Head of caudate nucleus (tissue), 42 donors: Measurements from ENCODE around the gene CRCP.
A peak's percentile ranks its signal among the peaks of the same experiment; 100 is the strongest.
"Not testable (repeated sequence)": the region's sequence is repeated elsewhere in the genome, so short reads cannot be mapped to it uniquely, and the experiment has no call there.

Experiments used
- DNase-seq, 42 donors: peaks; one replicate each; pipeline versions ENCODE4 v3.0.0 to v3.0.0-alpha.2; 2020 to 2021; ENCODE audit warnings: mixed read lengths in 7 of 42
- intact Hi-C: fragments of 100-400 bp; cut with DNase I; formaldehyde crosslinking; loops from one replicate; pipeline ENCODE4 v1.15.0; 2022

CRCP gene

DNA sequence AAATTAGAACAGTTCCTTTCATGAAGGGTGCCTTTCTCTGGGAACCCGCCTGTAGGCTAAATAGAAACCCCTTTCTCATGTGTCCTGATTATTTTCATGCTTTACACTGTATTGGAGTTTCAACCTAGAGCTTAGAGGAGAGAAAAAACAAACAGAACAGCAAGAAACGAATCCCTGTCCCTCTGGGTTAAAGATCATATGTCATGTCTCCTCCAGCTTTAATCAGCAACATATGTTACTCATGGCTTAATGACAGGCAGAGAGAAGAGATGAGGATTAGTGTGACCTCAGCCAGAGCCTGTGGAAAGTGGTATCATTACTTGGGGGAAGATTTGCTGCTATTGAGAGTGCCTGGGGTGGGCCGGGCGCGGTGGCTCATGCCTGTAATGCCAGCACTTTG lies 32.1 kb downstream of the CRCP start:
- intact Hi-C loops, result no loop called here
- no peak for DNase-seq

DNA sequence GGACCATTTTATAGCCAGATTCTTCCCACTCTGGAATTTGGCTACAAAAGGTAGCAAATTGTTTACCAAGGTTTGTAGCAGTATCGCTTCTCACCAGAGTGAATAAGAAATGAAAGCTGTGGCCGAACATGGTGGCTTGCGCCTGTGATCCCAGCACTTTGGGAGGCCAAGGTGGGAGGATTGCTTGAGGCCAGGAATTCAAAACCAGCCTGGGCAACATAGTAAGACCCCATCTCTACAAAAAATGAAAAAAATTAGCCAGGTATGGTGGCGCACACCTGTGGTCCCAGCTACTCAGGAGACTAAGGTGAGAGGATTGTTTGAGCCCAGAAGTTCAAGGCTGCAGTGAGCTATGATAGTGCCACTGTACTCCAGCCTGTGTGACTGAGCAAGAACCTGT lies 33.0 kb downstream of the CRCP start:
- intact Hi-C loops, DNase-seq: not testable (repeated sequence)

DNA sequence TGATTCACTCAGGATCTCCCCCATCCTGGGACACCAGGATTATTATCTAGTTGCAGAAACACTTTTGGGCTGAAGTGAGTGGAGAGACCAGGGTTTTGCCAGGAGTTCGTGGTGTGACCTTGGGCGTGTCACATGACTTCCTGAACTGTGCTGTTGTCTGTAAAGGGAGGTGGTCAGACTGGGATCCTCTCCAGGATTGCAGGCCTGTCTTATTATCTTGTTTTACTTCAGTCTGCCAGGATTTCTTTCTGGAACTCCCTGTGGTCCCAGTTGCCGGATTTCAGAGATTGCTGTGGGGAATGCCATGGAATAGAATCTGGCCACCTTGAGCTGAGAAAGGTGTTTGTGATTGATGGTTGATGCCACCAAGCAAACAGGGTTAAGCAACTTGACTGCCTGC lies 35.8 kb downstream of the CRCP start:
- intact Hi-C loops, result no loop called here
- peak in 2 of 42 donors; percentile 7 to 42 for DNase-seq

DNA sequence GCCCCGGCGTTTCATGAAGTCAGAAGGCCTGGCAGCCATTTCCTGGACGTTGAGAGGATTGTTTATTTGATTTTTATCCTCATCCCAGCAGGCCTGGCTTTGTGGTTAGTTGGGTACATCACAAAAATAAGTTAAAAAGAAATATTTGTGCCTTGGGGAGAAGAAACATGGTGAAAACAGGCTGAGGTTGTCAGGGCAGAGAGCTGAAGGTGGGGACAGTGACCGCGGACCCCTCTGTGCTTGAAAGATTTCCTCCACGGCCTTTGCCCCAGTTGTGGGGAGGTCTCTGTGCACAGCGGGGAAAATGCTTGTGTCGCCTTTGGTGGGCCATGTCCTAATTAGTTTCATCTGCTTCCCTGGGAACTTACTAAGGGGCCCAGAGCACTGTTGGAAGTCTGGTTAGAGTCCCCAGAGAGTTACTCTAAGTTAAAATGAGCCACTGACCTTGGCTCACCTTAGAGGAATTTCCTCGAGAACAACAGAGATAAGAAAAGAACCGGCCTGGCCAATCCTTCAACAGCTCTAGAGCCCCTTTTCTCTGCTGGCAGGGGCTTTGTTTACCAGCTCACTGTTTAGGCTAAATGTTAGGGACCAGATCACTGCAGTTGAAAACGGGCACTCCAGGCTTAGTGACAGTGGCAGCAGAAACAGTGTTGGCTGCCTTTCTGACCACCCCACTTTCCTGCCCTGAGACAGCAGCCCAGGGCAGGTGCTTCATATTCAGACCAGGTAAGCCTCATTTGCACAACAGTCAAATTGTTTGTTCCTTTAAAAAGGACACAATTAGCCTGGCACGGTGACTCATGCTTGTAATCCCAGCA lies 37.9 kb downstream of the CRCP start:
- intact Hi-C loops, result no loop called here

DNA sequence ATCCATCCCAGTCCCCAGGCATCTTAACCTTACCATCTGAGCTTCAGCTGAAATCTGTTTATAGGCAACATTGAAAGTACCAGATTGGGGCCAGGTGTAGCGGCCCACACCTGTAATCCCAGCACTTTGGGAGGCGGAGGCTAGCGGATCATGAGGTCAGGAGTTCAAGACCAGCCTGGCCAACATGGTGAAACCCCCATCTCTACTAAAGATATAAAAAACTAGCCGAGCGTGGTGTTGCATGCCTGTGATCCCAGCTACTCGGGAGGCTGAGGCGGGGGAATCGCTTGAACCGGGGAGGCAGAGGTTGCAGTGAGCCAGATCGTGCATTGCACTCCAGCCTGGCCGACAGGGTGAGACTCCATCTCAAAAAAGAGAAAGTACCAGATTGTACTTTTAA lies 39.0 kb downstream of the CRCP start:
- no peak for DNase-seq
- intact Hi-C loops, result no loop called here

More for the DNA sequence above, 37.9 kb downstream of the CRCP start:
- DNase-seq, result no peak

DNA sequence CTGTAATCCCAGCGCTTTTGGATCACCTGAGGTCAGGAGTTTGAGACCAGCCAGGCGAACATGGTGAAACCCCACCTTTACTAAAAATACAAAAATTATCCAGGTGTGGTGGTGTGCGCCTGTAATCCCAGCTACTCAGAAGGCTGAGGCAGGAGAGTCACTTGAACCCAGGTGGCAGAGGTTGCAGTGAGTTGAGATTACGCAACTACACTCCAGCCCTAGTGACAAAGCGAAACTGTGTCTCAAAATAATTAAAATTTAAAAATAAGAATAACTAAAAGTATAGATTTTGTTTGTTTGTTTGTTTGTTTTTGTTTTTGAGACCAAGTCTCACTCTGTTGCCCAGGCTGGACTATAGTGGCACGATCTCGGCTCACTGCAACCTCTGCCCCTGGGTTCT lies 41.4 kb downstream of the CRCP start:
- intact Hi-C loops, DNase-seq: not testable (repeated sequence)

DNA sequence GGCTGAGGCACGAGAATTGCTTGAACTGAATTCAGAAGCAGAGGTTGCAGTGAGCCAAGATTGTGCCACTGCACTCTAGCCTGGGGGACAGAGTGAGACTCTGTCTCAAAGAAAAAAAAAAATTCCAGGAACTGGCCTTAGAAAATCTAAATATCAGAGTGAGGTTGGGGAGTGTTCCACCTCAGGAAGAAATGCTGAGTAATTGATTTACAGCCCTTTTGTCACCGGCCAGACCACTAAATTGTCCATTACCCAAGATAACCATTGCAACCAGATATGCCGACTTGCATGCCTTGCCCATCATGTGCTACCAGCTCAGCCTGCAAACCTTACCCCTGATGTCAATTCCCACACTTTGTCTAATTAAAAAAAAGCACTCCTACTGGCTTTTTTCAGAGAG lies 42.4 kb downstream of the CRCP start:
- no peak for DNase-seq
- intact Hi-C loops, result no loop called here

DNA sequence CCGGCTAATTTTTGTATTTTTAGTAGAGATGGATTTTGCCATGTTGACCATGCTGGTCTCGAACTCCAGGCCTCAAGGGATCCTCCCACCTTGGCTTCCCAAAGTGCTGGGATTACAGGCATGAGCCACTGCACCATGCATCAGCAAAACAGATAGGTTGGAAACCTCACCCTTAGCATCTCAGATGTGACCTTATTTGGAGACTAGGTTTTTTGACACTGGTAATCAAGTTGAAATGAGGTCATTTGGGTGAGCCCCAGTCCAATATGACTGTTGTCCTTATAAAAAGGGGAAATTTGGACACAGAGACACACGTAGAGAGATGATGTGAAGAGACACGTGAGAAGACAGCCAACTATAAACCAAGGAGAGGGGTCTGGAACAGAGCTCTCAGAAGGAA lies 48.0 kb downstream of the CRCP start:
- intact Hi-C loops, result no loop called here
- DNase-seq, result no peak

DNA sequence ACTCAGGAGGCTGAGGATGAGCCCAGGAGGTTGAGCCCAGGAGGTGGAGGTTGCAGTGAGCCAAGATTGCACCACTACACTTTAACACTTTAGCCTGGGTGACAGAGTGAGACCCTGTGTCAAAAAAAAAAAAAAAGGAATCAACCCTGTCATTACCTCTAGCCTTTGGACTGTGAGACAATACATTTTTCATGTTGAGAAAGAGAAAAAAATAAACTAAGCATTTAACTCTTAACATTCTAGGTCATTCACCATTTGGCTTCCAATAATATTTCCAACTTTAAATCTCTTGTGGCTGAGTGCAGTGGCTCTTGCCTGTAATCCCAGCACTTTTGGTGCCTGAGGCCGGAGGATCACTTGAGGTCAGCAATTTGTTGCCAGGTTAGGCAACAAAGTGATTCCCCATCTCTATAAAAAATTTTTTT lies 48.6 kb downstream of the CRCP start:
- intact Hi-C loops, result no loop called here
- no peak for DNase-seq

DNA sequence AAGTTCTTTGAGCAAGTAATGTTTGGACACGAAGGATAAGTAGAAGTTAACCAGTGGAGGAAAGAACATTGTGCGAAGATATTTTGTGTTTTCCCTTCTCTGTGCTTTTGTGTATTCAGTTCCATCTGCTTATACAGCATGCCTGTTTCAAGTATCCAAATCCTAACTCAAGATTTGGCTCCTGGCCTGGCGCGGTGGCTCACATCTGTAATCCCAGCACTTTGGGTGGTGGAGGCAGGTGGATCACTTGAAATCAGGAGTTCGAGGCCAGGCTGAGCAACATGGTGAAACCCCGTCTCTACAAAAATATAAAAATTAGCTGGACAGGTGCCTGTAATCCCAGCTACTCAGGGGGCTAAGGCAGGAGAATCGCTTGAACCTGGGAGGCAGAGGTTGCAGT lies 49.7 kb downstream of the CRCP start:
- DNase-seq, result no peak

DNA sequence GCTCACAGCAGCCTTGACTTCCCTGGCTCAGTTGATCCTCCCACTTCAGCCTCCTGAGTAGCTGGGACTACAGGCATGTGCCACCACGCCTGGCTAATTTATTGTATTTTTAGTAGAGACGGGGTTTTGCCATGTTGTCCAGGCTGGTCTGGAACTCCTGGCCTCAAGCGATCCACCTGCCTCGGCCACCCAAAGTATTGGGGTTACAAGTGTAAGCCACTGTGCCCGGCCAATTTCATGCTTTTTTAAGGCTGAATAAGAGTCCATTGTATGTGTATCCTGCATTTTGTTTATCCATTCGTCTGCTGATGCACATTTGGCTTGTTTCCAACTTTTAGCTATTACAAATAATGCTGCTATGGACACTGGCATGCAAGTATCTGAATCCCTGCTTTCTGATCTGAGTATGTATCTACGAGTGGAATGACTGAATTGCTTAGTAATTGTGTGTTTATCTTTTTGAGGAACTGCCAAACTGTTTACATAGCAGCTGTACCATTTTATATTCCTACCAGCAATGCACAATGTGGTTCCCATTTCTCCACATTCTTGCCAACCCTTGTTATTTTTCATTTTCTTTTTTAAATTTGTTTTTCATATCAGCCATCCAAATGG lies 53.2 kb downstream of the CRCP start:
- intact Hi-C loops, result no loop called here

More for the DNA sequence above, 49.7 kb downstream of the CRCP start:
- intact Hi-C loops, result no loop called here

DNA sequence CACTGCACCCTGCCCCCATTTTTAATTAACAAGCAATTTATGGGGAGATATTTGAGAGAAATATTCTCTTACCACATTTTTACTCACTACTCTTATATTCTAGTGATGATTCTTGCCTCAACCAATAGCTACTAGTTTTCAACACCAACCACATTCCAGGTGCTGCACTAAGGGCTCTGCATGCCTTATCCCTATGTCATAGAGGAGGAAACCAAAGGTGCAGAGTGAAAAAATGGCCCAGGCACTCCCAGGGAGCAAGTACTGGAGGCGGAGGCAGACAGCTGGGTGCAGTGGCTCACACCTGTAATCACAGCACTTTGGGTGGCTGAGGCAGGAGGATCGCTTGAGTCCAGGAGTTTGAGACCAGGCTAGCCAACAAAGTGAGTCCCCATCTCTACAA lies 55.0 kb downstream of the CRCP start:
- intact Hi-C loops, result no loop called here
- DNase-seq, result no peak

More for the DNA sequence above, 53.2 kb downstream of the CRCP start:
- no peak for DNase-seq

DNA sequence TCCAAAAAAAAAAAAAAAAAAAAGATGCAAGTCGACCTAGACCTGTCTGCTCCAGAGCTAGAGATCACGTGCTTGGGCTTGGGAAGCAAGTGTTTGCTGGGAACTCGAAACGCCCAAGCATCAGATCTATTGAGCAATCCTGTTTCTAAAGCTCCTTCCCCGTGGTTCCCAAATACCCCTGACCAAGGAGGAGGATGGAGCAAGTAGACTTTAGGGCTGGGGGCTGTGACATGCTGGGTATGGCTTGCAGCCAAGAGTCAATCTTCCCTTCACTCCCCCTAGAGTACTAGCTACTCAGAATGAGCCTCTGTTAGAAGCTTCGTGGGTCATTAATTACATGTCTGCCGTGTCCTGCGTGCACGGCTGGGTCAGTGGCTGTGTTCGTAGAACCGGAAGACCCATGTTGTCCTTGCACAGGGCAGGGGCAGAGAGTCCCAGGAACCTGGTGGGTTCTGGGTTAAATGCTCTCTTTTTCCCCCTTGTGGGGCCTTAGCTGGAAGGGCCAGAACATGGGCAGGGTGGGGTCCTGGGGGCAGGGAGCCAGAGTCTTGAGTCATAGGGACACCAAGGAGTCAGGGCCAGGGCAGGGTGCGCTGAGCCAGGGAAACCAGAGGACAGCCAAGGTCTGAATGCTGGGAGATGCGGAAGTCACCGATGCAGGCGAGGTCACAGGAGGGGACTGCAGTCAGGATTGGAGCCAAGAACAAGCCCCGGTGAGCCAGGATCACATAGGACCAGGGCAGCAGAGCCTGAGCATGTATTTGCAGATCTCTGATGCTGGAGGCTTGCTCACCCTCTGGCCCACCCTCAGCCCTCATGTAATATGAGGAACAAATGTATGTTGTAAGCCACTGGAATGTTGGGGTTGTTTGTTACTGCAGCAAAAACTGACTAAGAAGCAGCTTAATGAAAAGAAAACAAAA lies 55.9 kb downstream of the CRCP start:
- DNase-seq, result no peak
- intact Hi-C loops, result no loop called here

DNA sequence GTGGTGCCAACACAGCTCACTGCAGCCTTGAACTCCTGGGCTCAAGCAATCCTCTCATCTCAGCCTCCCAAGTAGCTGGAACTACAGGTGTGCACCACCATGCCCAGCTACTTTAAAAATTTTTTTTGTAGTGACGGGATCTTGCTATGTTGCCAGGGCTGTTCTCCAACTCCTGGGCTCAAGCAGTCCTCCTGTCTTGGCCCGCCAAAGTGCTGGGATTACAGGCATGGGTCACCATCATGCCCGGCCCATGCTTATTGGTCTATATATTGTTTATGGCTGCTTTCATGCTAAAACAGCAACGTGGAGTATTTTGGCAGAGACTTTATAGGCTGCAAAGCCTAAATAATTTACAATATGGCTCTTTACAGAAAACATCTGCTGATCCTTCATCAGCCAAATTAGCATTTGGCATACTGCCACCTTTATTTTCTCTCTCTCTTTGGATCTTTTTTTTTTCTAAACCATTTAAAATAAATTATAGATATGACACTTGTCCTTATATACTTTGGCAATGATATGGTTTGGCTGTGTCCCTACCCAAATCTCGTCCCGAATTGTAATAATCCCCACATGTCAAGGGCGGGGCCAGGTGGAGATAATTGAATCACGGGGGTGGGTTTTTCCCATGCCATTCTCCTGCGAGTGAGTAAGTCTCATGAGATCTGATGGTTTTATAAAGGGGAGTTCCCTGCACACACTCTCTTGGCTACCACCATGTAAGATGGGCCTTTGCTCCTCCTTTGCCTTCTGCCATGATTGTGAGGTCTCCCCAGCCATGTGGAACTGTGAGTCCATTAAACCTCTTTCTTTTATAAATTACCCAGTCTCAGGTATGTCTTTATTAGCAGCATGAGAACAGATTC lies 58.1 kb downstream of the CRCP start:
- intact Hi-C loops, DNase-seq: not testable (repeated sequence)

DNA sequence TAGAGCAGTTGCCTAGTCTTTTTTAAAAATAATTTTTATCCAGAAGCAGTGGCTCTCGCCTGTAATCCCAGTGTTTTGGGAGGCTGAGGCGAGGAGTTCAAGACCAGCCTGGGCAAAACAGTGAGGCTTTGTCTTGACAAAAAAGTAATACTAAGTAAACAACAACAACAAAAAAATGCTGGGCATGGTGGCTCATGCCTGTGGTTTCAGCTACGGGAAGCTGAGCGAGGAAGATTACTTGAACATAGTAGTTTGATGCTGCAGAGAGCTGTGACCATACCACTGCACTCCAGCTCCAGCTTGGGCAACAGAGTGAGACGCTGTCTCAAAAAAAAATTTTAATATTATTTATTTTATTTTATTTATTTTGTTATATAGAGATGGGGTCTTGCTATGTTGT lies 59.2 kb downstream of the CRCP start:
- no peak for DNase-seq
- intact Hi-C loops, result no loop called here

DNA sequence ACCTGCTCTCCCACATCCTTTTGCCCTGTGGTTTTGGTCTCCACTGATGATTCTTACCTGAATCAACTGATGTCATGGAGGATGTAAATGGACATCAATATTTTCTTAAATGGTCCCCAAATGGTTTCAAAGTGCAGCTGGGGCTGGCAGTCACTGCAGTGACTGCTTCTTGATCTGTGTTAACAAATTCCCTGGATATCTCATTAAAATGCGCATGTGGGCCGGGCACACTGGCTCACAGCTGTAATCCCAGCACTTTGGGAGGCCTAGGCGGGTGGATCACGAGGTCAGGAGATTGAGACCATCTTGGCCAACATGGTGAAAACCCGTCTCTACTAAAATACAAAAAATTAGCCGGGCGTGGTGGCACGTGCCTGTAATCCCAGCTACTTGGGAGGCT lies 60.4 kb downstream of the CRCP start:
- intact Hi-C loops, result not testable (repeated sequence)

DNA sequence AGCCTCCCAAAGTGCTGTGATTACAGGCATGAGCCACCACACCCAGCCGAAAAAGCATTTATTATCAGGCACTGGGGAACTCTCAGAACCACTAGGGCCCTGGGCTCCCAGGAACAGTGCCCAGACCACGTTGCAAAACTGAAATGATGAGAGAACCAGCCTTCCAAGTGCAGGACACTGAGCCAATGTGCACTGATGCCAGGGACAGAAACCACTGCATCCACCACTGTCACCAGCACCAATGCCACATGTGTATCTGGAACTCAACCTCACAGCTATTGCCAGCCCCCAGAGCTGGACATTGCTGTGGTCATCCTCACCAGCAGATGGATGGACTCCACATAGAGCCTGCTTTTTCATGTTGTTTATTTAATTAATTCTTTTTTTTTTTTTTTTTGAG lies 62.3 kb downstream of the CRCP start:
- intact Hi-C loops, result no loop called here
- DNase-seq, result peak in 1 of 42 donors; percentile 7

More for the DNA sequence above, 60.4 kb downstream of the CRCP start:
- not testable (repeated sequence) for DNase-seq

DNA sequence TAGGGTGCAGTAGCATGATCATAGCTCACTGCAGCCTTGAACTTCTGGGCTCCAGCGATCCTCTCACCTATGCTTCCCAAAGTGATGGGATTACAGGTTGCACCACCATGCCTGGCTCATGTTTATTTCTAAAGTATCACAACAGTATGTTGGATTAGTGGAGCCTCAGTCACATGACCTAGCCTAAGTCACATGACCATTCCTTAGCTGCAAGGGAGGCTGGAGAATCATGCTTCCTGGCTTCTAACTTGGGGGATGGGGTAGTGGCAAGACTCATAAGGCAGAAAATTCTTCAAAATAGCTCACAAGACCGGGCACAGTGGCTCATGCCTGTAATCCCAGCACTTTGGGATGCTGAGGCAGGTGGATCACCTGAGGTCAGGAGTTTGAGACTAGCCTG lies 63.6 kb downstream of the CRCP start:
- no peak for DNase-seq
- intact Hi-C loops, result no loop called here

DNA sequence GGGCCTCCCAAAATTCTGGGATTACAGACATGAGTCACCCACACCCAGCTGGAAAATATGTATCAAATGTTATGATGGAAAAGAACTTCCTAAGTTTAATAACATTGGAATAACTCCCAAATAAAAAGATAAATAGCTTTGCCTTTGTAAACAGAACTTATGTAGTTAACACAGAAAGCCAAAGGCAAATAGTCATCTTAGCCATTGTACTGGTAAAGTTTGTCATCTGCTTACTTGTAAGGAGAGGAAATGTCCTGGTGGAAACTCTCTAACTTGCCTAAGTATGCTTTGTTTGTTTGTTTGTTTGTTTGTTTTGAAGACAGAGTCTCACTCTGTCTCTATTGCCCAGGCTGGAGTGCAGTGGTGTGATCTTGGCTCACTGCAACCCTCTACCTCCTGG lies 66.7 kb downstream of the CRCP start:
- intact Hi-C loops, result no loop called here
- no peak for DNase-seq
